Uterus (tissue), 4 donors: Measurements from ENCODE around the gene IRF1. TPM values are rescaled to one million over a fixed set of nuclear protein-coding genes. Genes with fewer than 3 reads are reported as not detected.

Experiments
- DNase-seq, 2 donors: peaks; one replicate each; pipeline ENCODE4 v3.0.0-alpha.2; 2019 to 2020
- H3K27ac ChIP-seq, 2 donors: fragments of 200-600 bp; sonication (generic); 1 replicate in 1 of 2; 2 replicates in 1 of 2; pipeline ENCODE4 v1.5.1; 2016 to 2018
- H3K27me3 ChIP-seq, 2 donors: fragments of 200-600 bp; sonication (generic); one replicate each; pipeline ENCODE4 v1.5.1; 2018 to 2019; ENCODE audit warnings: control low read depth in 1 of 2
- H3K36me3 ChIP-seq, 2 donors: fragments of 200-600 bp; sonication (generic); one replicate each; pipeline ENCODE4 v1.5.1; 2019; ENCODE audit warnings: control low read depth in 1 of 2
- H3K4me1 ChIP-seq, 2 donors: fragments of 200-600 bp; sonication (generic); one replicate each; pipeline ENCODE4 v1.5.1; 2018 to 2019; ENCODE audit warnings: control low read depth in 1 of 2
- H3K4me3 ChIP-seq, 2 donors: fragments of 200-600 bp; sonication (generic); 1 replicate in 1 of 2; 2 replicates in 1 of 2; pipeline ENCODE4 v1.5.1; 2018 to 2019; ENCODE audit warnings: mild to moderate bottlenecking in 1 of 2
- H3K9me3 ChIP-seq, 2 donors: fragments of 200-600 bp; sonication (generic); one replicate each; pipeline ENCODE4 v1.5.1; 2019; ENCODE audit warnings: control low read depth in 1 of 2
- CTCF ChIP-seq, 4 experiments: fragments of 200-600 bp in 2 of 4; fragments of 450-650 bp in 2 of 4; sonication (generic) in 2 of 4; IDR thresholded peaks; one replicate each; pipeline ENCODE4 v1.5.1; 2016 to 2019; ENCODE audit warnings: antibody characterized with exemption in 4 of 4, mild to moderate bottlenecking in 2 of 4, moderate library complexity in 1 of 4
- POLR2A ChIP-seq, 2 donors: fragments of 450-650 bp; IDR thresholded peaks; one replicate each; pipeline ENCODE4 v1.6.1; 2016; ENCODE audit warnings: antibody characterized with exemption in 2 of 2, mild to moderate bottlenecking in 1 of 2, moderate library complexity in 1 of 2
- intact Hi-C: fragments of 100-400 bp; cut with DNase I; formaldehyde crosslinking; loops from one replicate; pipeline ENCODE4 v1.15.1; 2023; ENCODE audit warnings: low total_unique reads
- total RNA-seq, 4 donors: library from RNA; depleted of rRNA in 3 of 4; stranded (reverse); fragments of >200 nt in 3 of 4; gene quantifications; one replicate each; pipeline versions ENCODE4 v1.1.0 to v1.2.4, GENCODE V29; 2014 to 2023
- donor health status: DM: yes; HTN: yes; CAD: no.

IRF1 gene
- 100 to 1,000 TPM in 1 of 4 donors, 10 to 100 TPM in 2, 1 to 10 TPM in 1; 3.8 to 110 (median 25.7) TPM for total RNA-seq

- peak; percentile 94 to 97 for TF ChIP-seq POLR2A (IDR thresholded peaks at IDR 0.05)
- peak in 2 of 4 experiments; percentile 12 to 31 for TF ChIP-seq CTCF (IDR thresholded peaks at IDR 0.05)
- Histone ChIP-seq H3K9me3 (no peaks in the 10 kb centered on the region), H3K27me3 (no peaks in the 10 kb centered on the region), H3K4me1 (peaks cover 8 to 11% of the 10 kb centered on the region in 2 donors), H3K4me3 (peak within 1 kb of the TSS; percentile 87 to 91), H3K36me3 (no peaks in the 10 kb centered on the region), H3K27ac (peak within 1 kb of the TSS; percentile 97 to 98)
- intact Hi-C loops, result no loop called here
- peak; percentile 95 to 98 for DNase-seq
These were observed at the start of gene IRF1 for GRCh38 chr5:132490484-132491367. TSS of gene IRF1 (minus strand) at chr5:132490773. CDS start at chr5:132489478, 1,295 bp downstream.

- no peak for DNase-seq
- TF ChIP-seq POLR2A (IDR thresholded peaks at IDR 0.05) (no peak), CTCF (IDR thresholded peaks at IDR 0.05) (no peak)
- H3K27ac ChIP-seq, result no peak overlapping the region
- no peaks in the 10 kb centered on the region for H3K27me3 ChIP-seq
- no peaks in the 10 kb centered on the region for H3K9me3 ChIP-seq
- H3K4me1 ChIP-seq, result no peaks in the 10 kb centered on the region
- no peak overlapping the region for H3K4me3 ChIP-seq
- H3K36me3 ChIP-seq, result no peaks in the 10 kb centered on the region
- intact Hi-C loops, result no loop called here
These were observed 49.6 kb upstream of the IRF1 start for GRCh38 chr5:132540149-132540548.

DNA sequence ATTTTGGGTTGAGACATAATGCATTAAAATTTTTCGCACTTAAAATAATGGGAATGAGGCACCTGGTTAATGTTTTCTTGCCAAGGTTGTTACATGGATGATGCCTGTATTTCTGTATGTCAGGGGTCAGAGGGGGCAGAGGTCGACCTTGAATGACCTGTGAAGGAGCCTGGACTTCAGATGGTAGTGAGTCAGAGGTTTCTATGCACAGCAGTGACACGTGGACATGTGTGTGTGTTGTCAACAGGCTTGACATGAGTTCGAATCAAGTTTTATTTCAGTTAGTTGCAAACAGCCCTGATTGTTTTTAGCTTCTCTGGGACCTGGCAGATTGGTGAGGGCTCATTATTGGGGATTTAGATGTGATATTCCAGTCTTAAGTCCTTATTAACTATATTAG is 49.1 kb upstream of the IRF1 start:
- intact Hi-C loops, result no loop called here
- no peak for TF ChIP-seq CTCF (IDR thresholded peaks at IDR 0.05)
- TF ChIP-seq POLR2A (IDR thresholded peaks at IDR 0.05), result no peak
- Histone ChIP-seq H3K27ac (no peak overlapping the region), H3K9me3 (no peaks in the 10 kb centered on the region), H3K36me3 (no peaks in the 10 kb centered on the region), H3K27me3 (no peaks in the 10 kb centered on the region), H3K4me1 (no peaks in the 10 kb centered on the region), H3K4me3 (no peak overlapping the region)
- DNase-seq, result no peak

GRCh38 chr5:132530946-132531345 is 40.4 kb upstream of the IRF1 start:
- intact Hi-C loops, result no loop called here
- DNase-seq, result no peak
- TF ChIP-seq POLR2A (IDR thresholded peaks at IDR 0.05) (no peak), CTCF (IDR thresholded peaks at IDR 0.05) (no peak)
- H3K4me3 ChIP-seq, result no peak overlapping the region
- H3K27me3 ChIP-seq, result no peaks in the 10 kb centered on the region
- H3K9me3 ChIP-seq, result no peaks in the 10 kb centered on the region
- no peaks in the 10 kb centered on the region for H3K4me1 ChIP-seq
- H3K36me3 ChIP-seq, result no peaks in the 10 kb centered on the region
- H3K27ac ChIP-seq, result no peak overlapping the region

DNA sequence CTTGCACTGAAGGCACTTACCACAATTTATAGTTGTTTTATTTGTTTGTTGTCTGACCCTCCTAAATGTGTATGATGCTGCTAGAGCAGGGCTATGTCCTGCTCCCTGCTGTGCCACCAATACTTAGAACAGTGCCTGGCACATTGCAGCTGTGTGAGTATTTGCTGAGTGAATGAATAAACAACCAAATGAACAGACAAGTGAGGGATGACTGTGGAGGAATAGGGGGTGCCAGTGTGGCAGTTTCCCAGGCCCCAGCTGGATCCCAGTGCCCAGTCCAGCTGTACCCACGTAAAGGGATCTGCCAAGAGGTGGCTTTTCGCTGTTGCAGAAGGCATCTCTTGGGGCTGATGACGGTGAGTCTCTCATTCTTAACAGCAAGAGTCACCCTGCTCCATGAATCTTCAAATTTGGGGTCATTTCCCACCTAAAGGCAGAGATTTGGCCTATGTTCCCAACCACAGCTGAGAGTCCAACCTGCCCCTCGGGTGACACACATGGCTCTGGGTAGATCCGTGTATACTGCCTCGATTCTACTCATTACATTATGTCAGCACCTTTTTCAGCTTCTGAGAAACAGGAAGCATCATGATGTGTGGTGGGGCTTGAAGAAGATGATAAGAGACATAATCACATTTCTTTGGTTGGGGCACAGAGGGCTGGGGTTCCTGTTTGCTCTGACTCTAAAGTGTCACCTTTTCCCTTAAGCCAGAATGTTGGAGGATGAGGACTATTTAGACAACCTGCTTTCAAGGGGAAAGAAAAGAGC is 38.5 kb upstream of the IRF1 start:
- Histone ChIP-seq H3K36me3 (no peaks in the 10 kb centered on the region), H3K27me3 (no peaks in the 10 kb centered on the region), H3K27ac (no peak overlapping the region), H3K4me1 (no peaks in the 10 kb centered on the region), H3K9me3 (no peaks in the 10 kb centered on the region), H3K4me3 (no peak overlapping the region)
- no peak for DNase-seq
- TF ChIP-seq CTCF (IDR thresholded peaks at IDR 0.05) (no peak), POLR2A (IDR thresholded peaks at IDR 0.05) (no peak)
- intact Hi-C loops, result no loop called here
